HepG2 (cell line): Measurements from ENCODE around the gene ZFAND3. TPM values are rescaled to one million over a fixed set of nuclear protein-coding genes. Genes with fewer than 3 reads are reported as not detected.

Source experiments
- ARNT2 ChIP-seq: sonication (generic); formaldehyde crosslinking; IDR thresholded peaks from 2 replicates; pipeline ENCODE4 v1.8.0; 2022; ENCODE audit warnings: mild to moderate bottlenecking, low read depth, missing genetic modification reagents, moderate library complexity
- HDAC2 ChIP-seq: sonication (generic); formaldehyde crosslinking; IDR thresholded peaks from 2 replicates; pipeline ENCODE4 v1.4.0; 2020; ENCODE audit warnings: missing genetic modification reagents
- HES4 ChIP-seq: sonication (generic); formaldehyde crosslinking; IDR thresholded peaks from 2 replicates; pipeline ENCODE4 v1.9.0; 2021; ENCODE audit warnings: mild to moderate bottlenecking, missing genetic modification reagents, borderline replicate concordance
- NCOR1 ChIP-seq: fragments of 200-600 bp; sonication (generic); IDR thresholded peaks from 2 replicates; pipeline ENCODE4 v1.7.0; 2017; ENCODE audit warnings: antibody characterized with exemption, low read length, borderline replicate concordance
- NR1H2 ChIP-seq: sonication (generic); formaldehyde crosslinking; IDR thresholded peaks from 2 replicates; pipeline ENCODE4 v1.8.1; 2022; ENCODE audit warnings: low read depth, missing genetic modification reagents, borderline replicate concordance
- NR3C1 ChIP-seq: sonication (generic); formaldehyde crosslinking; IDR thresholded peaks from 2 replicates; pipeline ENCODE4 v1.4.0; 2020; ENCODE audit warnings: missing genetic modification reagents
- SAP130 ChIP-seq: IDR thresholded peaks from 2 replicates; pipeline ENCODE4 v1.6.1; 2016; ENCODE audit warnings: low read depth
- SP1 ChIP-seq, 2 experiments: fragments of 450-650 bp in 1 of 2; sonication (generic) in 1 of 2; formaldehyde crosslinking in 1 of 2; IDR thresholded peaks; 2 replicates each; pipeline versions ENCODE4 v1.4.0 to v1.6.1; 2016 to 2020; ENCODE audit warnings: missing genetic modification reagents in 1 of 2
- TBX3 ChIP-seq: fragments of 450-650 bp; IDR thresholded peaks from 2 replicates; pipeline ENCODE4 v1.6.1; 2017; ENCODE audit warnings: antibody characterized with exemption, mild to moderate bottlenecking, inconsistent platforms, borderline replicate concordance
- ZBED4 ChIP-seq: sonication (generic); formaldehyde crosslinking; IDR thresholded peaks from 2 replicates; pipeline ENCODE4 v1.4.0; 2020; ENCODE audit warnings: missing genetic modification reagents, borderline replicate concordance
- ZBTB37 ChIP-seq: sonication (generic); formaldehyde crosslinking; IDR thresholded peaks from 2 replicates; pipeline ENCODE4 v1.4.0; 2020; ENCODE audit warnings: mild to moderate bottlenecking, missing genetic modification reagents
- ZNF180 ChIP-seq: sonication (generic); formaldehyde crosslinking; IDR thresholded peaks from 2 replicates; pipeline ENCODE4 v1.4.0; 2020; ENCODE audit warnings: low read depth, missing genetic modification reagents, borderline replicate concordance
- ZNF512B ChIP-seq: sonication (generic); formaldehyde crosslinking; IDR thresholded peaks from 2 replicates; pipeline ENCODE4 v1.5.1; 2020; ENCODE audit warnings: missing genetic modification reagents, mild to moderate bottlenecking, borderline replicate concordance
- ZNF720 ChIP-seq: sonication (generic); formaldehyde crosslinking; IDR thresholded peaks from 2 replicates; pipeline ENCODE4 v1.4.0; 2020; ENCODE audit warnings: missing genetic modification reagents
- ZSCAN31 ChIP-seq: sonication (generic); formaldehyde crosslinking; IDR thresholded peaks from 2 replicates; pipeline ENCODE4 v1.5.0; 2020; ENCODE audit warnings: low read depth, mild to moderate bottlenecking, missing genetic modification reagents
- polyA plus RNA-seq, 8 experiments: library from polyadenylated mRNA; depleted of rRNA in 3 of 8; stranded (reverse) in 7 of 8; unstranded in 1 of 8; fragments of >200 nt; fragmentation: Illumina TruSeq in 4 of 8; extraction: Trizol in 4 of 8; gene quantifications; 2 replicates each; pipeline versions ENCODE4 v1.2.1 to v1.2.3, GENCODE V29; 2011 to 2016; ENCODE audit warnings: low read depth in 4 of 8, missing spikeins in 1 of 8, mixed read lengths in 1 of 8; ENCODE audit not compliant: insufficient read depth in 1 of 8
- total RNA-seq, 5 experiments: library from RNA; depleted of rRNA; stranded (reverse); fragments of >200 nt; fragmentation: Illumina TruSeq; extraction: Trizol; gene quantifications; 2 replicates each; pipeline ENCODE4 v1.2.3, GENCODE V29; 2016; ENCODE audit warnings: low read depth in 1 of 5
- TF ChIP-seq, protein P1 (sequence below): IDR thresholded peaks from 2 replicates; pipeline ENCODE4 v1.6.1; 2016; ENCODE audit warnings: low read depth, missing genetic modification reagents, missing compliant biosample characterization

Gene ZFAND3
- total and polyA plus RNA-seq, 2 of the 13 experiments (the other 11 are each of a cell fraction or from before 2014, with no cell fraction given), result 16.4 to 17.1 TPM

DNA sequence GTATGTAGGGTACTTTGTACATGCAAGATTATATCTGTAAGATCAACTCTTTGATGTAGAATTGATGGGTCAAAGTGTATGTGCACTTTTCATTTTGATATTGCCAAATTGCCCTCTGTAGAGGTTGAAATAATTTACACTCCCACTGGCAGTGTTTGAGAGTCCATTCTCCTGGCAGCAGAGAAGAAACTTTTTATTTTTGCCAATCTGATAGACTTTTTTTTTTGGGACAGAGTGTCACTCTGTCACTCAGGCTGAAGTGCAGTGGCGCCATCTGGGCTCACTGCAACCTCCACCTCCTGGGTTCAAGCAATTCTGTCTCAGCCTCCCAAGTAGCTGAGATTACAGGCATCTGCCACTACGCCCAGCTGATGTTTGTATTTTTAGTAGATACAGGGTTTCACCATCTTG is 199.2 kb downstream of the ZFAND3 start (continued):
- TF ChIP-seq, protein P1, sequence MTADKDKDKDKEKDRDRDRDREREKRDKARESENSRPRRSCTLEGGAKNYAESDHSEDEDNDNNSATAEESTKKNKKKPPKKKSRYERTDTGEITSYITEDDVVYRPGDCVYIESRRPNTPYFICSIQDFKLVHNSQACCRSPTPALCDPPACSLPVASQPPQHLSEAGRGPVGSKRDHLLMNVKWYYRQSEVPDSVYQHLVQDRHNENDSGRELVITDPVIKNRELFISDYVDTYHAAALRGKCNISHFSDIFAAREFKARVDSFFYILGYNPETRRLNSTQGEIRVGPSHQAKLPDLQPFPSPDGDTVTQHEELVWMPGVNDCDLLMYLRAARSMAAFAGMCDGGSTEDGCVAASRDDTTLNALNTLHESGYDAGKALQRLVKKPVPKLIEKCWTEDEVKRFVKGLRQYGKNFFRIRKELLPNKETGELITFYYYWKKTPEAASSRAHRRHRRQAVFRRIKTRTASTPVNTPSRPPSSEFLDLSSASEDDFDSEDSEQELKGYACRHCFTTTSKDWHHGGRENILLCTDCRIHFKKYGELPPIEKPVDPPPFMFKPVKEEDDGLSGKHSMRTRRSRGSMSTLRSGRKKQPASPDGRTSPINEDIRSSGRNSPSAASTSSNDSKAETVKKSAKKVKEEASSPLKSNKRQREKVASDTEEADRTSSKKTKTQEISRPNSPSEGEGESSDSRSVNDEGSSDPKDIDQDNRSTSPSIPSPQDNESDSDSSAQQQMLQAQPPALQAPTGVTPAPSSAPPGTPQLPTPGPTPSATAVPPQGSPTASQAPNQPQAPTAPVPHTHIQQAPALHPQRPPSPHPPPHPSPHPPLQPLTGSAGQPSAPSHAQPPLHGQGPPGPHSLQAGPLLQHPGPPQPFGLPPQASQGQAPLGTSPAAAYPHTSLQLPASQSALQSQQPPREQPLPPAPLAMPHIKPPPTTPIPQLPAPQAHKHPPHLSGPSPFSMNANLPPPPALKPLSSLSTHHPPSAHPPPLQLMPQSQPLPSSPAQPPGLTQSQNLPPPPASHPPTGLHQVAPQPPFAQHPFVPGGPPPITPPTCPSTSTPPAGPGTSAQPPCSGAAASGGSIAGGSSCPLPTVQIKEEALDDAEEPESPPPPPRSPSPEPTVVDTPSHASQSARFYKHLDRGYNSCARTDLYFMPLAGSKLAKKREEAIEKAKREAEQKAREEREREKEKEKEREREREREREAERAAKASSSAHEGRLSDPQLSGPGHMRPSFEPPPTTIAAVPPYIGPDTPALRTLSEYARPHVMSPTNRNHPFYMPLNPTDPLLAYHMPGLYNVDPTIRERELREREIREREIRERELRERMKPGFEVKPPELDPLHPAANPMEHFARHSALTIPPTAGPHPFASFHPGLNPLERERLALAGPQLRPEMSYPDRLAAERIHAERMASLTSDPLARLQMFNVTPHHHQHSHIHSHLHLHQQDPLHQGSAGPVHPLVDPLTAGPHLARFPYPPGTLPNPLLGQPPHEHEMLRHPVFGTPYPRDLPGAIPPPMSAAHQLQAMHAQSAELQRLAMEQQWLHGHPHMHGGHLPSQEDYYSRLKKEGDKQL, result no peak
- TF ChIP-seq ZNF512B (CRISPR knock-in tag) (no peak), ARNT2 (no peak), ZBTB37 (CRISPR knock-in tag) (no peak), SP1 (IDR thresholded peaks at IDR 0.05) (no peak), SP1 (CRISPR knock-in tag; IDR thresholded peaks at IDR 0.05) (no peak), NR1H2 (no peak), NCOR1 (peak; percentile 71; the same call in 1 of the 2 replicates), TBX3 (peak; percentile 45; the same call in 1 of the 2 replicates), SAP130 (no peak), ZSCAN31 (CRISPR knock-in tag) (no peak), NR3C1 (CRISPR knock-in tag) (no peak), HDAC2 (CRISPR knock-in tag) (no peak), HES4 (no peak), ZNF180 (CRISPR knock-in tag) (no peak), ZNF720 (CRISPR knock-in tag) (no peak), ZBED4 (no peak)
